ENCODE measurements around the gene TOMM40. TPM values are rescaled to one million over a fixed set of nuclear protein-coding genes. Genes with fewer than 3 reads are reported as not detected.

The TOMM40 gene
- total RNA-seq, 4 donors from 2014 or later: 29.1 to 49.9 (median 41.0) TPM

GRCh38 chr19:44847144-44848035, 43.7 kb upstream of the TOMM40 start:
- peak; percentile 18 for TF ChIP-seq POLR2A (IDR thresholded peaks at IDR 0.05; ENCODE audit: low read depth)
- peak; percentile 65 to 80 for TF ChIP-seq POLR2AphosphoS5 (IDR thresholded peaks at IDR 0.05)
- TF ChIP-seq, protein P1, sequence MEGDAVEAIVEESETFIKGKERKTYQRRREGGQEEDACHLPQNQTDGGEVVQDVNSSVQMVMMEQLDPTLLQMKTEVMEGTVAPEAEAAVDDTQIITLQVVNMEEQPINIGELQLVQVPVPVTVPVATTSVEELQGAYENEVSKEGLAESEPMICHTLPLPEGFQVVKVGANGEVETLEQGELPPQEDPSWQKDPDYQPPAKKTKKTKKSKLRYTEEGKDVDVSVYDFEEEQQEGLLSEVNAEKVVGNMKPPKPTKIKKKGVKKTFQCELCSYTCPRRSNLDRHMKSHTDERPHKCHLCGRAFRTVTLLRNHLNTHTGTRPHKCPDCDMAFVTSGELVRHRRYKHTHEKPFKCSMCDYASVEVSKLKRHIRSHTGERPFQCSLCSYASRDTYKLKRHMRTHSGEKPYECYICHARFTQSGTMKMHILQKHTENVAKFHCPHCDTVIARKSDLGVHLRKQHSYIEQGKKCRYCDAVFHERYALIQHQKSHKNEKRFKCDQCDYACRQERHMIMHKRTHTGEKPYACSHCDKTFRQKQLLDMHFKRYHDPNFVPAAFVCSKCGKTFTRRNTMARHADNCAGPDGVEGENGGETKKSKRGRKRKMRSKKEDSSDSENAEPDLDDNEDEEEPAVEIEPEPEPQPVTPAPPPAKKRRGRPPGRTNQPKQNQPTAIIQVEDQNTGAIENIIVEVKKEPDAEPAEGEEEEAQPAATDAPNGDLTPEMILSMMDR (IDR thresholded peaks at IDR 0.05): no peak
- TF ChIP-seq EP300 (IDR thresholded peaks at IDR 0.05): no peak
- Histone ChIP-seq H3K4me1 (peaks cover 44 to 68% (median 54%) of the 10 kb centered on the region in 4 donors), H3K4me3 (peak overlapping the region; percentile 82 to 100 (median 99)), H3K27me3 (no peaks in the 10 kb centered on the region), H3K27ac (replicated peaks in 1 of 4) (peak overlapping the region; percentile 95 to 98 (median 98)), H3K9me3 (no peaks in the 10 kb centered on the region), H3K36me3 (peaks cover 0 to 3% (median 0%) of the 10 kb centered on the region in 4 donors)
- WGBS: under 1% methylated on average over 16 of the region's 47 CpGs
- no peak for DNase-seq (ENCODE audit: extremely low spot score)
- intact Hi-C loops (cut with DNase I): no loop called here

GRCh38 chr19:44848036-44848811, 42.8 kb upstream of the TOMM40 start:
- H3K4me1 ChIP-seq: peaks cover 44 to 68% (median 54%) of the 10 kb centered on the region in 4 donors
- intact Hi-C loops (cut with DNase I): no loop called here

GRCh38 chr19:44848812-44849447, 42.1 kb upstream of the TOMM40 start:
- Histone ChIP-seq H3K27ac (replicated peaks in 1 of 4) (peak overlapping the region; percentile 95 to 98 (median 98)), H3K9me3 (no peaks in the 10 kb centered on the region), H3K36me3 (peaks cover 0 to 8% (median 3%) of the 10 kb centered on the region in 4 donors), H3K4me3 (peak overlapping the region; percentile 82 to 100 (median 99)), H3K4me1 (peaks cover 44 to 68% (median 54%) of the 10 kb centered on the region in 4 donors), H3K27me3 (no peaks in the 10 kb centered on the region)
- intact Hi-C loops (cut with DNase I): no loop called here
- 22% methylated on average over 18 of the region's 18 CpGs for WGBS
- TF ChIP-seq POLR2AphosphoS5 (IDR thresholded peaks at IDR 0.05): no peak
- TF ChIP-seq, protein P1 (IDR thresholded peaks at IDR 0.05): no peak
- TF ChIP-seq POLR2A (IDR thresholded peaks at IDR 0.05; ENCODE audit: low read depth): no peak
- TF ChIP-seq EP300 (IDR thresholded peaks at IDR 0.05): no peak
- no peak for DNase-seq (ENCODE audit: extremely low spot score)

More at GRCh38 chr19:44848036-44848811, 42.8 kb upstream of the TOMM40 start:
- Histone ChIP-seq H3K9me3 (no peaks in the 10 kb centered on the region), H3K4me3 (peak overlapping the region; percentile 82 to 100 (median 99)), H3K36me3 (peaks cover 0 to 3% (median 0%) of the 10 kb centered on the region in 4 donors), H3K27ac (replicated peaks in 1 of 4) (peak overlapping the region; percentile 95 to 98 (median 98)), H3K27me3 (no peaks in the 10 kb centered on the region)
- 7% methylated on average over 13 of the region's 19 CpGs for WGBS
- no peak for TF ChIP-seq EP300 (IDR thresholded peaks at IDR 0.05)
- TF ChIP-seq POLR2A (IDR thresholded peaks at IDR 0.05; ENCODE audit: low read depth): no peak
- no peak for DNase-seq (ENCODE audit: extremely low spot score)

- peak overlapping the region in 3 of 4 donors; percentile 18 to 22 (median 21) for H3K27ac ChIP-seq (replicated peaks in 1 of 4)
- peaks cover 0 to 15% (median 7%) of the 10 kb centered on the region in 4 donors for H3K36me3 ChIP-seq
- no peaks in the 10 kb centered on the region for H3K27me3 ChIP-seq
- no peak for DNase-seq (ENCODE audit: extremely low spot score)
- peaks cover 35 to 53% (median 39%) of the 10 kb centered on the region in 4 donors for H3K4me1 ChIP-seq
- 68% methylated on average over 5 of the region's 8 CpGs for WGBS
- H3K4me3 ChIP-seq: no peak overlapping the region
- no peaks in the 10 kb centered on the region for H3K9me3 ChIP-seq
- intact Hi-C loops (cut with DNase I): no loop called here
- TF ChIP-seq POLR2A (IDR thresholded peaks at IDR 0.05; ENCODE audit: low read depth): no peak
- no peak for TF ChIP-seq EP300 (IDR thresholded peaks at IDR 0.05)
- TF ChIP-seq POLR2AphosphoS5 (IDR thresholded peaks at IDR 0.05): no peak
- TF ChIP-seq, protein P1 (IDR thresholded peaks at IDR 0.05): no peak
These were observed 40.4 kb upstream of the TOMM40 start for GRCh38 chr19:44850641-44851109.

Data from esophagus muscularis mucosa (tissue), 4 donors.